ENCODE results near the gene SPRED2.

DNA sequence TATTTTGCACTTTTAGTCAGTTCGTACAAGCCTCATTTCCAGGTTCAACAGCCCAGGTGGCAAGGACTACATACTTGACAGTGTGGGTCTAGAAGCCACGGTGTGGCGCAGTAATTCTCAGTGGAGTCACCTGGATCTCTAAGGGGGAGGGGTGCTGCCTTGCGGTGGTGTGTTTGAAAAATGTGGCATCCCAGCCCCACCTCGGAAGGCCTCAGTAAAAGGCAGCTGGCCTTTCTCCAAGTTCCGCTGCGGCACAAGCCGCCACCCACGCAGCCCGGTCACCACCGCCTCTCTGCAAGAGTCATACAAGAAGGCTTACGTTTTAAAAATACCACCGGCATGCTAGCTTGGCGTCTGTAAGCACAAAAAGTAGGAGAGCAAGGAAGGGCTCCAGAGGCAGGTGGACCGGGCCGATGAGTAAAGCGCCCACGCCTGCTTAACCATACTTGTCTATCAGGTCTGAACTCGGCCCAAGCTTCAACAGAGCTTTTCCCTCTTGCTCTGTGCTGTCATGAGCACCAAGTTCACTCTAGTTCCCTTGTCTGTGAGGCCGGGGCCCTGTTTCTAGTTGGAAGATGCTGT, 49.5 kb downstream of the SPRED2 start:
- peak; percentile 66 for TF ChIP-seq CTCF (IDR thresholded peaks at IDR 0.05; ENCODE audit: low read depth, low read length)
- no peak for TF ChIP-seq EZH2phosphoT487 (IDR thresholded peaks at IDR 0.05; ENCODE audit: low read depth)
